Fibroblast of lung (primary cell): ENCODE measurements around the gene DCAF16. TPM values are rescaled to one million over a fixed set of nuclear protein-coding genes. Genes with fewer than 3 reads are reported as not detected.

Experiments
- DNase-seq, 2 donors: peaks; one replicate each; pipeline versions ENCODE4 v3.0.0 to v3.0.0-alpha.2; 2010; ENCODE audit warnings: low read depth in 2 of 2
- H2AFZ ChIP-seq: 2 replicates; pipeline ENCODE4 v1.5.1; 2012; ENCODE audit warnings: low read length, control low read depth, inconsistent platforms
- H3K27ac ChIP-seq: 2 replicates; pipeline ENCODE4 v1.5.1; 2011; ENCODE audit warnings: low read length, control low read depth; ENCODE audit not compliant: insufficient read depth
- H3K27me3 ChIP-seq: 2 replicates; pipeline ENCODE4 v1.5.1; 2011; ENCODE audit warnings: mild to moderate bottlenecking, low read length; ENCODE audit not compliant: control insufficient read depth, insufficient read depth
- H3K36me3 ChIP-seq: 2 replicates; pipeline ENCODE4 v1.5.1; 2011; ENCODE audit warnings: low read length; ENCODE audit not compliant: control insufficient read depth, insufficient read depth
- H3K4me1 ChIP-seq: 2 replicates; pipeline ENCODE4 v1.5.1; 2011; ENCODE audit warnings: low read length; ENCODE audit not compliant: control insufficient read depth, insufficient read depth; ENCODE audit errors: extremely low read depth
- H3K4me2 ChIP-seq: 2 replicates; pipeline ENCODE4 v1.5.1; 2011; ENCODE audit warnings: low read length, control low read depth; ENCODE audit not compliant: insufficient read depth; ENCODE audit errors: extremely low read depth
- H3K4me3 ChIP-seq, 4 experiments: fragments of 200-600 bp in 1 of 4; sonication (generic) in 1 of 4; replicated peaks in 1 of 4; 2 replicates each; pipeline ENCODE4 v1.5.1; 2011 to 2016; ENCODE audit warnings: low read length in 4 of 4, low read depth in 3 of 4, mild to moderate bottlenecking in 3 of 4, control low read depth in 2 of 4, inconsistent platforms in 1 of 4, mixed read lengths in 1 of 4; ENCODE audit not compliant: insufficient read depth in 1 of 4; ENCODE audit errors: control extremely low read depth in 1 of 4
- H3K79me2 ChIP-seq: 2 replicates; pipeline ENCODE4 v1.5.1; 2012; ENCODE audit warnings: mild to moderate bottlenecking, low read length, inconsistent platforms; ENCODE audit not compliant: control insufficient read depth, insufficient read depth
- H3K9ac ChIP-seq: 2 replicates; pipeline ENCODE4 v1.5.1; 2011; ENCODE audit warnings: mild to moderate bottlenecking, low read length, control low read depth; ENCODE audit not compliant: insufficient read depth
- H3K9me3 ChIP-seq: 2 replicates; pipeline ENCODE4 v1.5.1; 2012; ENCODE audit warnings: low read depth, low read length; ENCODE audit not compliant: control insufficient read depth, insufficient read depth
- H4K20me1 ChIP-seq: 2 replicates; pipeline ENCODE4 v1.5.1; 2011; ENCODE audit warnings: low read length; ENCODE audit not compliant: control insufficient read depth, insufficient read depth; ENCODE audit errors: extremely low read depth
- EZH2 ChIP-seq: IDR thresholded peaks from 2 replicates; pipeline ENCODE4 v1.5.1; 2012; ENCODE audit warnings: low read length, control low read depth, mild to moderate bottlenecking; ENCODE audit errors: missing control alignments
- polyA plus RNA-seq, 2 donors: library from polyadenylated mRNA; depleted of rRNA in 1 of 2; stranded (reverse) in 1 of 2; unstranded in 1 of 2; fragments of >200 nt; gene quantifications; 2 replicates each; pipeline ENCODE4 v1.2.1, GENCODE V29; 2011 to 2012; ENCODE audit warnings: missing spikeins in 1 of 2
- total RNA-seq: library from RNA; depleted of rRNA; stranded (reverse); fragments of >200 nt; gene quantifications from 2 replicates; pipeline ENCODE4 v1.2.1, GENCODE V29; 2014
- TF ChIP-seq, protein P1 (sequence below), 2 donors: IDR thresholded peaks in 1 of 2; conservative IDR thresholded peaks in 1 of 2; 1 replicate in 1 of 2; 2 replicates in 1 of 2; pipeline ENCODE4 v1.5.1; 2011 to 2012; ENCODE audit warnings: low read length in 2 of 2, control low read depth in 1 of 2, inconsistent platforms in 1 of 2, low read depth in 1 of 2, mild to moderate bottlenecking in 1 of 2

Gene DCAF16
- total and polyA plus RNA-seq, 2 donors (not counting 1 experiment from before 2014, with no cell fraction given): 20.0 to 25.4 TPM

DNA sequence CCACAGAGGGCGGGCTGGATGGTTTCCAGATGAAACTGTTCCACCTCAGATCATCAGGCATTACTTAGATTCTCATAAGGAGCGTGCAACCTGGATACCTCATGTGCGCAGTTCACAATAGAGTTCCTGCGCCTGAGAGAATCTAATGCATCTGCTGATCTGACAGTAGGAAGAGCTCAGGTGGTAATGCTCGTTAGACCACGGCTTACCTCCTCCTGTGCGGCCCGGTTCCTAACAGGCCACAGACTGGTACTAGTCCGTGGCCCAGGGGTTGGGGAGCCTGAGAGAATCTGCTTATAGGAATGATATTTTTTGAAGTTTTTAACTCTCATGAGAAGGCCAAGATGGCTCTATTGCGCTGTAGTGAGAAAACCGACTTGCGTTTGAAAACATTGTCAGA is 5.6 kb upstream of the DCAF16 start:
- no peaks in the 10 kb centered on the region for H4K20me1 ChIP-seq
- TF ChIP-seq EZH2: no peak
- TF ChIP-seq, protein P1, sequence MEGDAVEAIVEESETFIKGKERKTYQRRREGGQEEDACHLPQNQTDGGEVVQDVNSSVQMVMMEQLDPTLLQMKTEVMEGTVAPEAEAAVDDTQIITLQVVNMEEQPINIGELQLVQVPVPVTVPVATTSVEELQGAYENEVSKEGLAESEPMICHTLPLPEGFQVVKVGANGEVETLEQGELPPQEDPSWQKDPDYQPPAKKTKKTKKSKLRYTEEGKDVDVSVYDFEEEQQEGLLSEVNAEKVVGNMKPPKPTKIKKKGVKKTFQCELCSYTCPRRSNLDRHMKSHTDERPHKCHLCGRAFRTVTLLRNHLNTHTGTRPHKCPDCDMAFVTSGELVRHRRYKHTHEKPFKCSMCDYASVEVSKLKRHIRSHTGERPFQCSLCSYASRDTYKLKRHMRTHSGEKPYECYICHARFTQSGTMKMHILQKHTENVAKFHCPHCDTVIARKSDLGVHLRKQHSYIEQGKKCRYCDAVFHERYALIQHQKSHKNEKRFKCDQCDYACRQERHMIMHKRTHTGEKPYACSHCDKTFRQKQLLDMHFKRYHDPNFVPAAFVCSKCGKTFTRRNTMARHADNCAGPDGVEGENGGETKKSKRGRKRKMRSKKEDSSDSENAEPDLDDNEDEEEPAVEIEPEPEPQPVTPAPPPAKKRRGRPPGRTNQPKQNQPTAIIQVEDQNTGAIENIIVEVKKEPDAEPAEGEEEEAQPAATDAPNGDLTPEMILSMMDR (conservative IDR thresholded peaks at IDR 0.05 in 1 of 2, IDR thresholded peaks at IDR 0.05 in 1 of 2; ENCODE audit: low read depth in 1 of 2, low read length in 2 of 2): no peak
- H3K9me3 ChIP-seq: no peaks in the 10 kb centered on the region
- H3K9ac ChIP-seq: no peak overlapping the region
- peaks cover 2% of the 10 kb centered on the region for H3K4me1 ChIP-seq
- no peaks in the 10 kb centered on the region for H3K27me3 ChIP-seq
- H3K36me3 ChIP-seq: no peaks in the 10 kb centered on the region
- H2AFZ ChIP-seq: peak overlapping the region; percentile 45
- H3K4me3 ChIP-seq: no peak overlapping the region
- peaks cover 70% of the 10 kb centered on the region for H3K79me2 ChIP-seq
- H3K27ac ChIP-seq: no peak overlapping the region
- no peak for DNase-seq
- H3K4me2 ChIP-seq: no peak overlapping the region

DNA sequence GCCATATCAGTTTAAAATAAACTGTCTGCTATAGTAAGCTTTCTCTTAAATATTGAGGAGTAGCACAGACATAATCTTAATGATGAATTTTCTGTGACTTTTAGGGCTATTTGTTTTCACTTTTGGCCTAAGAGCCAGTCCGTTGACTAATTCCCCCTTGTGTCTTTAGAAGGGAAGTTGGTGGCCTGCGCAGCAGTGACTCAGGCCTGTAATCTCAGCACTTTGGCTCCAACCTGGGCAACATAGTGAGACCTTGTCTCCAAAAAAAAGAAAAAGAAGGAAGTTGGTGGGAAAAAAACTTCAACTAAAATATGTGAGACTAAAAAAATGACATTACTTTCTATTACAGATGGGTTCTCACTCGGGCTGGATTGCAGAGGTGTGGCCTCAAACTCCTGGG is 3.6 kb upstream of the DCAF16 start:
- Histone ChIP-seq H3K4me1 (peaks cover 2% of the 10 kb centered on the region), H3K79me2 (peaks cover 82% of the 10 kb centered on the region), H3K9ac (no peak overlapping the region), H3K36me3 (no peaks in the 10 kb centered on the region), H3K9me3 (no peaks in the 10 kb centered on the region), H3K4me2 (peak overlapping the region; percentile 91), H3K27me3 (no peaks in the 10 kb centered on the region), H3K4me3 (peak overlapping the region in 1 of 4 experiments; percentile 26), H4K20me1 (no peaks in the 10 kb centered on the region), H2AFZ (peak overlapping the region; percentile 71), H3K27ac (peak overlapping the region; percentile 18)
- peak; percentile 58 to 76 for DNase-seq
- no peak for TF ChIP-seq EZH2
- TF ChIP-seq, protein P1 (conservative IDR thresholded peaks at IDR 0.05 in 1 of 2, IDR thresholded peaks at IDR 0.05 in 1 of 2; ENCODE audit: low read depth in 1 of 2, low read length in 2 of 2): no peak

DNA sequence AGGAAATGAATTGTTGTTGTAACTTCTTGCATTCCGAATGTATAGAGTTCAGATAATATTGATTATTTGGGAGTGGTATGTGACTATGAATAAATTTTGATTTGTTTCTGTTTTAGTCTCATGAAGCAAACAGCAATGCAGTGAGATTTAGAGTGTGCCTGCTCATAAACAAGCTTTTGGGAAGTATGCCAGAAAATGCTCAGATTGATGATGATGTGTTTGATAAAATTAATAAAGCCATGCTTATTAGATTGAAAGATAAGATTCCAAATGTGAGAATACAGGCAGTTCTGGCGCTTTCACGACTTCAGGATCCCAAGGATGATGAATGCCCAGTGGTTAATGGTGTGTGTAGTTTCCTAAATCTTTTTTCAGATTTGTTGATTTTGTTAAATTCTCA is 2.2 kb upstream of the DCAF16 start:
- H3K4me3 ChIP-seq: peak overlapping the region; percentile 8 to 98 (median 85)
- no peaks in the 10 kb centered on the region for H3K36me3 ChIP-seq
- peaks cover 2% of the 10 kb centered on the region for H3K4me1 ChIP-seq
- peak in 1 of 2 donors; percentile 54 for DNase-seq
- H3K9me3 ChIP-seq: no peaks in the 10 kb centered on the region
- H2AFZ ChIP-seq: peak overlapping the region; percentile 6
- no peaks in the 10 kb centered on the region for H4K20me1 ChIP-seq
- H3K27me3 ChIP-seq: no peaks in the 10 kb centered on the region
- no peak overlapping the region for H3K9ac ChIP-seq
- H3K27ac ChIP-seq: no peak overlapping the region
- peaks cover 90% of the 10 kb centered on the region for H3K79me2 ChIP-seq
- H3K4me2 ChIP-seq: peak overlapping the region; percentile 91
- TF ChIP-seq, protein P1 (conservative IDR thresholded peaks at IDR 0.05 in 1 of 2, IDR thresholded peaks at IDR 0.05 in 1 of 2; ENCODE audit: low read depth in 1 of 2, low read length in 2 of 2): no peak
- no peak for TF ChIP-seq EZH2
